ENCODE measurements around the gene C16orf89. TPM values are rescaled to one million over a fixed set of nuclear protein-coding genes. Genes with fewer than 3 reads are reported as not detected.

The C16orf89 gene
- total RNA-seq, 1 donor from 2014 or later: not detected

DNA sequence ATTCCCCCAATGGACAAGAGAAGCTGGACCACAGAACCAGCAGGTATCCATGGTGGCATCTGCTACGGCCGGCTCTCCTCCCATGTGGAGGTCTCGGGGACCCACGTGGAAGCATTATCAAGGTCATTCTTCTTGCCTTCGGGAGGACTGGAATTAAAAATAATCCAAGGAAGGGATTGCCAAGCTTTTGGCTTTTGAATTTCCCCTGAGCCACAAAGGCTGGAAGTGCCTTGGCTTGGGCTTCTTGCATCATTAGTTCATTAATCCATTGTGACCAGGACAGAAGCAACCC, 48.1 kb downstream of the C16orf89 start:
- no peaks in the 10 kb centered on the region for H3K36me3 Mint-ChIP-seq (ENCODE audit: low read depth)
- no peak for DNase-seq (ENCODE audit: low read depth, low spot score)
- H3K4me3 Mint-ChIP-seq: no peak overlapping the region
- TF ChIP-seq, protein P1, sequence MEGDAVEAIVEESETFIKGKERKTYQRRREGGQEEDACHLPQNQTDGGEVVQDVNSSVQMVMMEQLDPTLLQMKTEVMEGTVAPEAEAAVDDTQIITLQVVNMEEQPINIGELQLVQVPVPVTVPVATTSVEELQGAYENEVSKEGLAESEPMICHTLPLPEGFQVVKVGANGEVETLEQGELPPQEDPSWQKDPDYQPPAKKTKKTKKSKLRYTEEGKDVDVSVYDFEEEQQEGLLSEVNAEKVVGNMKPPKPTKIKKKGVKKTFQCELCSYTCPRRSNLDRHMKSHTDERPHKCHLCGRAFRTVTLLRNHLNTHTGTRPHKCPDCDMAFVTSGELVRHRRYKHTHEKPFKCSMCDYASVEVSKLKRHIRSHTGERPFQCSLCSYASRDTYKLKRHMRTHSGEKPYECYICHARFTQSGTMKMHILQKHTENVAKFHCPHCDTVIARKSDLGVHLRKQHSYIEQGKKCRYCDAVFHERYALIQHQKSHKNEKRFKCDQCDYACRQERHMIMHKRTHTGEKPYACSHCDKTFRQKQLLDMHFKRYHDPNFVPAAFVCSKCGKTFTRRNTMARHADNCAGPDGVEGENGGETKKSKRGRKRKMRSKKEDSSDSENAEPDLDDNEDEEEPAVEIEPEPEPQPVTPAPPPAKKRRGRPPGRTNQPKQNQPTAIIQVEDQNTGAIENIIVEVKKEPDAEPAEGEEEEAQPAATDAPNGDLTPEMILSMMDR (conservative IDR thresholded peaks at IDR 0.05): no peak
- H3K9me3 Mint-ChIP-seq: no peaks in the 10 kb centered on the region
- H3K27me3 Mint-ChIP-seq (ENCODE audit: low read depth): no peaks in the 10 kb centered on the region
- no peak overlapping the region for H3K27ac Mint-ChIP-seq (ENCODE audit: unreplicated experiment)
- no peaks in the 10 kb centered on the region for H3K4me1 Mint-ChIP-seq

DNA sequence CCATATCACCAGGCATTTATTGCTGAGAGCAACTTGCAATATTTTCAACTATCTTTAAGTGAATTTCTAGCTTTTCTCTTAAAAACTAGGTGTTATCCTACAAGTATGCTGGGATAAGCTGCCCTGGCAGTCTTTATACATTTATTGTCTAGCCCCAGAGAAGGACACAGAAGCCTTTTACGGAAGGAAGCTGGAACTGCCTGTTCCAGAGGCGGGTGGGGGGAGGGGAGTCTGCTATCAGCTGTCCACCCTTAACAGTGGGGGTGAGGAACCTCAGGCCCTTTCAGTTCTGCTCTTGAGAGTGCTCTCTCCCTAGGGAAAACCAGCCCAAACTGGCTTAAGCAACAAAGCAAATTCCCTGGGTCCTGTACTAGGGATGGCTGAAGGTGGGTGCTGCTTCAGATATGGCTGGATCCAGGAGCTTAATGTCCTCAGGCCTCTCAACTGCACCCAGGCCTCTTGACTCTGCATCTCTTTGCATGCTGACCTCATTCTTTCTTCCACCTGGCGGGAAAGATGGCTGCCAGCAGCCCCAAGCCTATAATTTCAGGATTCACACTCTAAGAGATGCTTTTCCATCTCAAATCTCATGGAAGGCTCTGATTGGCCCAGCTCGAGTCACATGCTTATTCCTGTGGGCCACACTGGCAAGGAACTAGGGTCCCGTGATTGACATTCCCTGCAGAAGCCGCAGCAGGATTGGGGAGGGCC, 48.6 kb downstream of the C16orf89 start:
- Mint-ChIP-seq H3K4me3 (no peak overlapping the region), H3K4me1 (no peaks in the 10 kb centered on the region), H3K27me3 (ENCODE audit: low read depth) (no peaks in the 10 kb centered on the region), H3K9me3 (no peaks in the 10 kb centered on the region), H3K27ac (ENCODE audit: unreplicated experiment) (no peak overlapping the region), H3K36me3 (ENCODE audit: low read depth) (no peaks in the 10 kb centered on the region)
- DNase-seq (ENCODE audit: low read depth, low spot score): no peak
- TF ChIP-seq, protein P1 (conservative IDR thresholded peaks at IDR 0.05): no peak

DNA sequence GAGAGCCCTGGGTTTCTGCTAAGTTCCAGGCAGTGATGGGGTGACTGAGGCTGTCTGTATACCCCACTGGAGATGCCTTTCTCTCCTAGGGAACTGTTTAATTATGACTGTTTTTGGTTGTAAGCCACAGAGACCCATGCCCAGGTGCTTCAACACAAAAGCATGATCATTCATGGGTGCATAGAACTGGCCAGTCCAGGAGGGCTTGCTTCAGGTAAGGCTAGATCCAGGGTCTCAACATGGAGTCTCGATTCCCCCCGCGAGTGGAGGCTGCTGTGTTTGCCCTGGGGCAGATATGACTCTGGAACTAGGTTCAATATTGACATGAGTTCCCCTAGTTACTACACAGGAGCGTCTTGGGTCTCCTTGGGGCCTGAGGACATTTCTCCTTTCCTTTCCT, 49.9 kb downstream of the C16orf89 start:
- no peak overlapping the region for H3K4me3 Mint-ChIP-seq
- H3K27me3 Mint-ChIP-seq (ENCODE audit: low read depth): peaks cover 5% of the 10 kb centered on the region
- H3K27ac Mint-ChIP-seq (ENCODE audit: unreplicated experiment): no peak overlapping the region
- TF ChIP-seq, protein P1 (conservative IDR thresholded peaks at IDR 0.05): no peak
- H3K4me1 Mint-ChIP-seq: no peaks in the 10 kb centered on the region
- H3K9me3 Mint-ChIP-seq: no peaks in the 10 kb centered on the region
- no peak for DNase-seq (ENCODE audit: low read depth, low spot score)
- no peaks in the 10 kb centered on the region for H3K36me3 Mint-ChIP-seq (ENCODE audit: low read depth)

DNA sequence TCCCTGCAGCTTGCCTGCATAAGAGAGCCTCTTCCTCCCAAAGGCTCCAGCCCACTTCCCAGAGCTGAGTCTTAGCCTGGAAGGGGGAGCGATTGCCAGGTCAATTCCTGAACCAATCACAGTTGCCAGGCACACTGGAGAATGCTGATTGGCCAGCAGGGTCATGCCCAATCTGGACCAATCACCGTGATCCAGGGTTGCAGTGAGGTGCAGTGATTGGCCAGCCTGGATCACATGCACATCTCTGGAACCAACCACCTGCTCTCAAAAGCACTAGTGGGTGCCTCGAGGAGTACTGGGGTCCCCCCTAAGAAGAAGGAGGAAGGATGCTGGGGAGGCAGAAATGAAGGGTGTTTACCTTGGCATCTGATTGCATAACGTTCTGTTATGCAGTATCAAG, 50.4 kb downstream of the C16orf89 start:
- no peak overlapping the region for H3K27ac Mint-ChIP-seq (ENCODE audit: unreplicated experiment)
- H3K9me3 Mint-ChIP-seq: no peaks in the 10 kb centered on the region
- DNase-seq (ENCODE audit: low read depth, low spot score): no peak
- H3K4me3 Mint-ChIP-seq: no peak overlapping the region
- H3K4me1 Mint-ChIP-seq: no peaks in the 10 kb centered on the region
- H3K27me3 Mint-ChIP-seq (ENCODE audit: low read depth): peaks cover 8% of the 10 kb centered on the region
- no peaks in the 10 kb centered on the region for H3K36me3 Mint-ChIP-seq (ENCODE audit: low read depth)
- TF ChIP-seq, protein P1 (conservative IDR thresholded peaks at IDR 0.05): no peak

DNA sequence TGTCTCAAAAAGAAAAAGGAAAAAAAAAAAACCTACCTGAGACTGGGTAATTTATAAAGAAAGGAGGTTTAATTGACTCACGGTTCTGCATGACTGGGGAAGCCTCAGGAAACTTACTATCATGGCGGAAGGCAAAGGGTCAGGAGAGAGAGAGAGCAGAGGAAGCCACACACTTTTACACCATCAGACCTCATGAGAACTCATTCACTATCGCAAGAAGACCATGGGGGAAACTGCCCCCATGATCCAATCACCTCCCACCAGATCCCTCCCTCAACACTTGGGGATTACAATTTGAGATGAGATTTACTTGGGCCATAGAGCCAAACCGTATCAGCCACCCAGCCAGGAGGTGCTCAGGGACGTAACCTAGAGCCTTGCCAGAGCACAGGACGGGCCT, 52.9 kb downstream of the C16orf89 start:
- H3K27me3 Mint-ChIP-seq (ENCODE audit: low read depth): peaks cover 17% of the 10 kb centered on the region
- no peak overlapping the region for H3K27ac Mint-ChIP-seq (ENCODE audit: unreplicated experiment)
- H3K4me1 Mint-ChIP-seq: no peaks in the 10 kb centered on the region
- no peak overlapping the region for H3K4me3 Mint-ChIP-seq
- H3K36me3 Mint-ChIP-seq (ENCODE audit: low read depth): no peaks in the 10 kb centered on the region
- DNase-seq (ENCODE audit: low read depth, low spot score): no peak
- H3K9me3 Mint-ChIP-seq: no peaks in the 10 kb centered on the region
- TF ChIP-seq, protein P1 (conservative IDR thresholded peaks at IDR 0.05): no peak
